H9 (cell line): Measurements from ENCODE around the gene DPP8. TPM values are rescaled to one million over a fixed set of nuclear protein-coding genes. Genes with fewer than 3 reads are reported as not detected.

Experiments
- DNase-seq: peaks from one replicate; pipeline ENCODE4 v3.0.0-alpha.2; 2017
- H2AFZ ChIP-seq: one replicate; pipeline ENCODE4 v1.6.1; 2013; ENCODE audit warnings: mild to moderate bottlenecking, low read length, control low read depth, moderate library complexity
- H2AK5ac ChIP-seq: 2 replicates; pipeline ENCODE4 v1.6.1; 2013; ENCODE audit warnings: low read length, control low read depth, mixed read lengths; ENCODE audit not compliant: insufficient read length
- H2BK120ac ChIP-seq: one replicate; pipeline ENCODE4 v1.6.1; 2013; ENCODE audit warnings: low read depth, mild to moderate bottlenecking, low read length, control low read depth, inconsistent platforms; ENCODE audit not compliant: poor library complexity, severe bottlenecking
- H2BK12ac ChIP-seq: 2 replicates; pipeline ENCODE4 v1.6.1; 2013; ENCODE audit warnings: low read length, control low read depth, mixed read lengths, low read depth; ENCODE audit not compliant: insufficient read length
- H2BK15ac ChIP-seq: 2 replicates; pipeline ENCODE4 v1.6.1; 2013; ENCODE audit warnings: low read depth, low read length, control low read depth
- H2BK20ac ChIP-seq: one replicate; pipeline ENCODE4 v1.6.1; 2013; ENCODE audit warnings: low read depth, mild to moderate bottlenecking, low read length, control low read depth, inconsistent platforms; ENCODE audit not compliant: poor library complexity, severe bottlenecking
- H2BK5ac ChIP-seq: 2 replicates; pipeline ENCODE4 v1.6.1; 2013; ENCODE audit warnings: low read length, control low read depth, mixed read lengths; ENCODE audit not compliant: insufficient read length
- H3K14ac ChIP-seq: 2 replicates; pipeline ENCODE4 v1.6.1; 2013; ENCODE audit warnings: low read length, control low read depth; ENCODE audit not compliant: insufficient read depth
- H3K18ac ChIP-seq: 2 replicates; pipeline ENCODE4 v1.6.1; 2013; ENCODE audit warnings: low read depth, mild to moderate bottlenecking, mixed read lengths, low read length, control low read depth; ENCODE audit not compliant: insufficient read length
- H3K23ac ChIP-seq: 2 replicates; pipeline ENCODE4 v1.6.1; 2013; ENCODE audit warnings: low read length, control low read depth, mixed read lengths, low read depth; ENCODE audit not compliant: insufficient read length
- H3K23me2 ChIP-seq: 2 replicates; pipeline ENCODE4 v1.6.1; 2013; ENCODE audit warnings: low read depth, mild to moderate bottlenecking, mixed read lengths, low read length, control low read depth; ENCODE audit not compliant: insufficient read length, poor library complexity, severe bottlenecking
- H3K27ac ChIP-seq: 2 replicates; pipeline ENCODE4 v1.5.1; 2013; ENCODE audit warnings: low read length, control low read depth, mixed read lengths, low read depth; ENCODE audit not compliant: insufficient read length
- H3K27me3 ChIP-seq: 2 replicates; pipeline ENCODE4 v1.6.1; 2013; ENCODE audit warnings: low read length, control low read depth, inconsistent platforms; ENCODE audit not compliant: insufficient read depth
- H3K4ac ChIP-seq: 2 replicates; pipeline ENCODE4 v1.6.1; 2013; ENCODE audit warnings: low read depth, mild to moderate bottlenecking, control low read depth, inconsistent platforms, low read length, moderate library complexity
- H3K4me1 ChIP-seq: 2 replicates; pipeline ENCODE4 v1.6.1; 2013; ENCODE audit warnings: low read length, control low read depth, inconsistent platforms; ENCODE audit not compliant: insufficient read depth
- H3K4me2 ChIP-seq: 2 replicates; pipeline ENCODE4 v1.6.1; 2013; ENCODE audit warnings: low read length, control low read depth, mixed read lengths; ENCODE audit not compliant: insufficient read length, insufficient read depth
- H3K56ac ChIP-seq: 2 replicates; pipeline ENCODE4 v1.6.1; 2013; ENCODE audit warnings: low read depth, mild to moderate bottlenecking, mixed read lengths, low read length, control low read depth; ENCODE audit not compliant: insufficient read length
- H3K79me1 ChIP-seq: 2 replicates; pipeline ENCODE4 v1.6.1; 2013; ENCODE audit warnings: low read depth, mild to moderate bottlenecking, moderate library complexity, low read length, control low read depth, inconsistent platforms; ENCODE audit not compliant: insufficient read depth, poor library complexity, severe bottlenecking
- H3K79me2 ChIP-seq: 2 replicates; pipeline ENCODE4 v1.6.1; 2013; ENCODE audit warnings: low read length, control low read depth, inconsistent platforms; ENCODE audit not compliant: insufficient read depth
- H3K9ac ChIP-seq: 2 replicates; pipeline ENCODE4 v1.6.1; 2013; ENCODE audit warnings: low read length, control low read depth, mixed read lengths; ENCODE audit not compliant: insufficient read length; ENCODE audit errors: extremely low read depth
- H3K9me3 ChIP-seq: one replicate; pipeline ENCODE4 v1.6.1; 2013; ENCODE audit warnings: low read depth, low read length, inconsistent platforms; ENCODE audit not compliant: control insufficient read depth
- H3T11ph ChIP-seq: one replicate; pipeline ENCODE4 v1.6.1; 2013; ENCODE audit warnings: mild to moderate bottlenecking, low read length, control low read depth, inconsistent platforms
- H4K20me1 ChIP-seq: one replicate; pipeline ENCODE4 v1.6.1; 2013; ENCODE audit not compliant: control insufficient read depth, insufficient read length, insufficient read depth
- H4K5ac ChIP-seq: 2 replicates; pipeline ENCODE4 v1.6.1; 2013; ENCODE audit warnings: low read depth, mild to moderate bottlenecking, mixed read lengths, low read length, control low read depth; ENCODE audit not compliant: insufficient read length
- H4K8ac ChIP-seq: replicated peaks from 2 replicates; pipeline ENCODE4 v1.6.1; 2013; ENCODE audit warnings: low read length, control low read depth, mixed read lengths, low read depth; ENCODE audit not compliant: insufficient read length
- H4K91ac ChIP-seq: 2 replicates; pipeline ENCODE4 v1.6.1; 2013; ENCODE audit warnings: low read depth, mild to moderate bottlenecking, moderate library complexity, mixed read lengths, low read length, control low read depth; ENCODE audit not compliant: insufficient read length
- H3K27ac Mint-ChIP-seq, 3 experiments: 2 replicates in 2 of 3; 3 replicates in 1 of 3; pipeline ENCODE4 v1.8.0; 2020 to 2021; ENCODE audit warnings: mixed read lengths in 3 of 3, mild to moderate bottlenecking in 1 of 3, moderate library complexity in 1 of 3
- H3K27me3 Mint-ChIP-seq: 2 replicates; pipeline ENCODE4 v1.8.0; 2021; ENCODE audit warnings: low read depth, mild to moderate bottlenecking, moderate library complexity, mixed read lengths
- H3K36me3 Mint-ChIP-seq, 3 experiments: 2 replicates in 2 of 3; 3 replicates in 1 of 3; pipeline ENCODE4 v1.8.0; 2020 to 2021; ENCODE audit warnings: low read depth in 3 of 3, mixed read lengths in 3 of 3; ENCODE audit not compliant: insufficient read depth in 1 of 3
- H3K4me1 Mint-ChIP-seq, 2 experiments: 2 replicates each; pipeline ENCODE4 v1.8.0; 2020; ENCODE audit warnings: mixed read lengths in 2 of 2
- H3K4me3 Mint-ChIP-seq, 2 experiments: 2 replicates in 1 of 2; 3 replicates in 1 of 2; pipeline ENCODE4 v1.8.0; 2020 to 2021; ENCODE audit warnings: mild to moderate bottlenecking in 2 of 2, mixed read lengths in 2 of 2, moderate library complexity in 1 of 2
- H3K9me3 Mint-ChIP-seq, 2 experiments: 2 replicates in 1 of 2; 3 replicates in 1 of 2; pipeline ENCODE4 v1.8.0; 2020; ENCODE audit warnings: mild to moderate bottlenecking in 2 of 2, mixed read lengths in 2 of 2, moderate library complexity in 1 of 2
- WGBS: extraction: QIAGEN DNeasy Blood & Tissue Kit; methylation state at CpG from one replicate; pipeline ENCODE4 v1.1.7; 2013; ENCODE audit warnings: missing lambda C conversion rate, low lambda C conversion rate, mixed read lengths; ENCODE audit not compliant: insufficient read length; ENCODE audit errors: extremely low coverage; 5-methylcytosine and 5-hydroxymethylcytosine counted together
- total RNA-seq: library from RNA; stranded (reverse); gene quantifications from 2 replicates; pipeline ENCODE4 v1.2.1, GENCODE V29; 2021
- TF ChIP-seq, protein P1 (sequence below): fragments of 200-600 bp; sonication (generic); conservative IDR thresholded peaks from 3 replicates; pipeline ENCODE4 v1.8.0; 2021; ENCODE audit warnings: antibody characterized with exemption, mild to moderate bottlenecking

The DPP8 gene
- total RNA-seq, 1 experiment from 2014 or later = 26.6 TPM

- Histone ChIP-seq H4K5ac (no peak overlapping the region), H2AFZ (no peak overlapping the region), H2BK12ac (no peak overlapping the region), H3K27ac (no peak overlapping the region), H3K4me1 (no peaks in the 10 kb centered on the region), H2AK5ac (no peak overlapping the region), H3K56ac (no peak overlapping the region), H3K4ac (no peak overlapping the region), H3K79me1 (no peaks in the 10 kb centered on the region), H3K9ac (no peak overlapping the region), H3K27me3 (no peaks in the 10 kb centered on the region), H2BK5ac (no peak overlapping the region), H2BK120ac (no peak overlapping the region), H3K23ac (no peak overlapping the region), H3K14ac (no peak overlapping the region), H3K9me3 (no peaks in the 10 kb centered on the region), H2BK20ac (no peak overlapping the region), H3T11ph (no peak overlapping the region), H4K20me1 (no peaks in the 10 kb centered on the region), H4K91ac (no peak overlapping the region), H3K18ac (no peak overlapping the region), H4K8ac (no peak overlapping the region), H3K23me2 (no peaks in the 10 kb centered on the region), H3K4me2 (no peak overlapping the region), H3K79me2 (no peaks in the 10 kb centered on the region), H2BK15ac (no peak overlapping the region)
- Mint-ChIP-seq H3K4me1 (no peaks in the 10 kb centered on the region), H3K36me3 (peaks cover 5 to 49% (median 35%) of the 10 kb centered on the region in 3 experiments; a peak in 6 of 7 replicates), H3K27me3 (no peaks in the 10 kb centered on the region), H3K9me3 (no peaks in the 10 kb centered on the region), H3K4me3 (no peak overlapping the region), H3K27ac (no peak overlapping the region; a peak in 2 of 7 replicates)
- TF ChIP-seq, protein P1, sequence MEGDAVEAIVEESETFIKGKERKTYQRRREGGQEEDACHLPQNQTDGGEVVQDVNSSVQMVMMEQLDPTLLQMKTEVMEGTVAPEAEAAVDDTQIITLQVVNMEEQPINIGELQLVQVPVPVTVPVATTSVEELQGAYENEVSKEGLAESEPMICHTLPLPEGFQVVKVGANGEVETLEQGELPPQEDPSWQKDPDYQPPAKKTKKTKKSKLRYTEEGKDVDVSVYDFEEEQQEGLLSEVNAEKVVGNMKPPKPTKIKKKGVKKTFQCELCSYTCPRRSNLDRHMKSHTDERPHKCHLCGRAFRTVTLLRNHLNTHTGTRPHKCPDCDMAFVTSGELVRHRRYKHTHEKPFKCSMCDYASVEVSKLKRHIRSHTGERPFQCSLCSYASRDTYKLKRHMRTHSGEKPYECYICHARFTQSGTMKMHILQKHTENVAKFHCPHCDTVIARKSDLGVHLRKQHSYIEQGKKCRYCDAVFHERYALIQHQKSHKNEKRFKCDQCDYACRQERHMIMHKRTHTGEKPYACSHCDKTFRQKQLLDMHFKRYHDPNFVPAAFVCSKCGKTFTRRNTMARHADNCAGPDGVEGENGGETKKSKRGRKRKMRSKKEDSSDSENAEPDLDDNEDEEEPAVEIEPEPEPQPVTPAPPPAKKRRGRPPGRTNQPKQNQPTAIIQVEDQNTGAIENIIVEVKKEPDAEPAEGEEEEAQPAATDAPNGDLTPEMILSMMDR = no peak
- no peak for DNase-seq
- WGBS = no CpG with 5 or more reads among the region's 2 CpGs
Observed at GRCh38 chr15:65509321-65509720, 8.2 kb downstream of the DPP8 start.
